Spleen (tissue), 7 donors: ENCODE data around the gene ICAM2.

ENCODE experiments used
- POLR2A ChIP-seq, 3 donors: fragments of 450-650 bp; IDR thresholded peaks; one replicate each; pipeline ENCODE4 v1.5.1; 2017; ENCODE audit warnings: antibody characterized with exemption in 3 of 3, mild to moderate bottlenecking in 1 of 3
- POLR2AphosphoS5 ChIP-seq, 3 donors: sonication (generic); formaldehyde crosslinking; IDR thresholded peaks; one replicate each; pipeline ENCODE4 v1.5.1; 2017; ENCODE audit warnings: antibody characterized with exemption in 3 of 3
- TF ChIP-seq, protein P1 (sequence below), 11 experiments: fragments of 200-600 bp in 7 of 11; fragments of 450-650 bp in 4 of 11; sonication (generic) in 4 of 11; IDR thresholded peaks in 8 of 11; conservative IDR thresholded peaks in 3 of 11; 1 replicate in 7 of 11; 2 replicates in 4 of 11; pipeline versions ENCODE4 v1.4.0 to v1.8.0; 2016 to 2021; ENCODE audit warnings: antibody characterized with exemption in 11 of 11, inconsistent platforms in 4 of 11, mild to moderate bottlenecking in 1 of 11
- donor health status: DM: no; HTN: no; CAD: no; lungs with moderate emphysema.
- donor health status: DM: no; HTN: no; CAD: no.
- donor health status: DM: no; HTN: no; CAD: no.

DNA sequence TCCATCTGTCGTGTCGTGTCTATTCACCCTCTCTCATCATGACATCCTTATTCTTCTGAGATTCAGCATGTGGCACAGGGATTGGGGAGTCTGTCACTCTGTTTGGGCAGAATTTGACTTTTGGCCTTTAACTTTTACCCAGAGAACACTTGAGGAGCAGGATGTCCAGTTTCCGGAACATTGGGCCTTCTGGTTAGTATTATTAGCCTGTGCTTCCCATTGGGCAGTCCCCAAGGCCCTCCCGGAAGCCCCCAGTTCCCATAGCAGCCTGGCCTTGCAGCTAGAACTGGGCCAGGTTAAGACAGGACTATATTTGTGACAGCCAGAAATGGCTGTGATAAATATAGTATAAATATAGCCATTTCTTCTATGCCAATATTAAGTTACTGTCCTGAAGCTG, 57.3 kb downstream of the ICAM2 start:
- TF ChIP-seq, protein P1, sequence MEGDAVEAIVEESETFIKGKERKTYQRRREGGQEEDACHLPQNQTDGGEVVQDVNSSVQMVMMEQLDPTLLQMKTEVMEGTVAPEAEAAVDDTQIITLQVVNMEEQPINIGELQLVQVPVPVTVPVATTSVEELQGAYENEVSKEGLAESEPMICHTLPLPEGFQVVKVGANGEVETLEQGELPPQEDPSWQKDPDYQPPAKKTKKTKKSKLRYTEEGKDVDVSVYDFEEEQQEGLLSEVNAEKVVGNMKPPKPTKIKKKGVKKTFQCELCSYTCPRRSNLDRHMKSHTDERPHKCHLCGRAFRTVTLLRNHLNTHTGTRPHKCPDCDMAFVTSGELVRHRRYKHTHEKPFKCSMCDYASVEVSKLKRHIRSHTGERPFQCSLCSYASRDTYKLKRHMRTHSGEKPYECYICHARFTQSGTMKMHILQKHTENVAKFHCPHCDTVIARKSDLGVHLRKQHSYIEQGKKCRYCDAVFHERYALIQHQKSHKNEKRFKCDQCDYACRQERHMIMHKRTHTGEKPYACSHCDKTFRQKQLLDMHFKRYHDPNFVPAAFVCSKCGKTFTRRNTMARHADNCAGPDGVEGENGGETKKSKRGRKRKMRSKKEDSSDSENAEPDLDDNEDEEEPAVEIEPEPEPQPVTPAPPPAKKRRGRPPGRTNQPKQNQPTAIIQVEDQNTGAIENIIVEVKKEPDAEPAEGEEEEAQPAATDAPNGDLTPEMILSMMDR (IDR thresholded peaks at IDR 0.05 in 8 of 11, conservative IDR thresholded peaks at IDR 0.05 in 3 of 11) = peak in 1 of 11 experiments; percentile 7
- TF ChIP-seq POLR2A (IDR thresholded peaks at IDR 0.05) (no peak), POLR2AphosphoS5 (IDR thresholded peaks at IDR 0.05) (peak in 2 of 3 donors; percentile 59 to 64)
